ENCODE results near the gene MAP4K2.

DNA sequence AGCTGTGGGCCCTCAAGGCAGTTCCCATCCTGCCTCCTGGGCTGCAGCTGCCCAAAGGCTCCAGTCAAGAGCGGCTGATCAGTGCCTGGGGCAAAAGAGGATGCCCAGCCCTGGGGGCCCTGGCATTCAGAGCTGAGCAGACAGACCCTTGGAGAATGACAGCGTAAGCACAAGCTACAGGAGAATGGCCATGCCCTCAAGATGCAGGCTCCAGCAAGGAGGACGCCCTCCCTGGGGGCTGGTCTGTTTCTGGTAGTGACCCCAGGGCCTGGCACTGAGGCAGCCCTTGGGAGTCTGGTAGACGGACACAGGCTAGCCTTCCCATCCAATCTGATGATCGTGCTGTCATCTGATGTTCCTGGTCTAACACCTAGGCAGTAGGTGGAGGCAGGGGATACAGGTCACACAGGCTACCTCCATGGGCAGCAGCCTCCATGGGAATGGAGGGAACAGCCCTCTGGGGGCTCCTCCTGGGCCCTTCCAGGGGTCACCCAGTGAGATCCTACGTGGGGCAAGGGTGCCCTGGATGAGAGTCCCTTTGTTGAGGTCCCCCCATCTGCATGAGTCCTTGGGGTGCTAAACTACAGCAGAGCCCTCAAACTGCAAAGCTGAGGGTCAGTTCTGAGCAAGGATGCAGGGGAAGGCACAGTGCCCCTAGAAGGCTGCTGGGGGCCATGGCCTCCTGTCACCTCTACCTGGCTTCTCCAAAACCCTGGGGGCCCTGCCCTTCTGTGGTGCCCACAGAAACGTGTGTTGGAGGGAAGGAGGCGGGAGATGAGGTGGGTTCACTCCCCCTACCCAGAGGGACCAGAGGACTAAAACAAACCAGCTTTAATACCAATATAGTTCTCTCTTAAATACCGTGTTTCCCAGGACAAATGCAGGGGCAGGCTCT, 14.4 kb downstream of the MAP4K2 start:
- TF ChIP-seq, protein P1, sequence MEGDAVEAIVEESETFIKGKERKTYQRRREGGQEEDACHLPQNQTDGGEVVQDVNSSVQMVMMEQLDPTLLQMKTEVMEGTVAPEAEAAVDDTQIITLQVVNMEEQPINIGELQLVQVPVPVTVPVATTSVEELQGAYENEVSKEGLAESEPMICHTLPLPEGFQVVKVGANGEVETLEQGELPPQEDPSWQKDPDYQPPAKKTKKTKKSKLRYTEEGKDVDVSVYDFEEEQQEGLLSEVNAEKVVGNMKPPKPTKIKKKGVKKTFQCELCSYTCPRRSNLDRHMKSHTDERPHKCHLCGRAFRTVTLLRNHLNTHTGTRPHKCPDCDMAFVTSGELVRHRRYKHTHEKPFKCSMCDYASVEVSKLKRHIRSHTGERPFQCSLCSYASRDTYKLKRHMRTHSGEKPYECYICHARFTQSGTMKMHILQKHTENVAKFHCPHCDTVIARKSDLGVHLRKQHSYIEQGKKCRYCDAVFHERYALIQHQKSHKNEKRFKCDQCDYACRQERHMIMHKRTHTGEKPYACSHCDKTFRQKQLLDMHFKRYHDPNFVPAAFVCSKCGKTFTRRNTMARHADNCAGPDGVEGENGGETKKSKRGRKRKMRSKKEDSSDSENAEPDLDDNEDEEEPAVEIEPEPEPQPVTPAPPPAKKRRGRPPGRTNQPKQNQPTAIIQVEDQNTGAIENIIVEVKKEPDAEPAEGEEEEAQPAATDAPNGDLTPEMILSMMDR (IDR thresholded peaks at IDR 0.05; ENCODE audit: low read length), result no peak
- no peak for TF ChIP-seq EZH2 (IDR thresholded peaks at IDR 0.05; ENCODE audit: borderline replicate concordance, low read length)
